Posterior vena cava (tissue), 2 donors: Measurements from ENCODE around the gene CAPZA1. TPM values are rescaled to one million over a fixed set of nuclear protein-coding genes. Genes with fewer than 3 reads are reported as not detected.

Experiments used
- DNase-seq: peaks from one replicate; pipeline ENCODE4 v3.0.0-alpha.2; 2020; ENCODE audit warnings: low spot score
- intact Hi-C, 2 donors: fragments of 100-400 bp; cut with DNase I; formaldehyde crosslinking; loops; one replicate each; pipeline versions ENCODE4 v1.14.1 to v1.14.2; 2022 to 2023
- total RNA-seq, 2 donors: library from RNA; stranded (reverse); fragmentation: NEBNext Ultra II Directional; extraction: Animal tissue kit (Norgen Biotek cat#: 25700); gene quantifications; one replicate each; pipeline ENCODE4 v1.2.1, GENCODE V29; 2021
- donor health status: DM: yes; HTN: yes; CAD: no.
- donor health status: DM: yes; HTN: yes; CAD: no.

The CAPZA1 gene
- total RNA-seq, 2 donors from 2014 or later, result 104 to 109 TPM

DNA sequence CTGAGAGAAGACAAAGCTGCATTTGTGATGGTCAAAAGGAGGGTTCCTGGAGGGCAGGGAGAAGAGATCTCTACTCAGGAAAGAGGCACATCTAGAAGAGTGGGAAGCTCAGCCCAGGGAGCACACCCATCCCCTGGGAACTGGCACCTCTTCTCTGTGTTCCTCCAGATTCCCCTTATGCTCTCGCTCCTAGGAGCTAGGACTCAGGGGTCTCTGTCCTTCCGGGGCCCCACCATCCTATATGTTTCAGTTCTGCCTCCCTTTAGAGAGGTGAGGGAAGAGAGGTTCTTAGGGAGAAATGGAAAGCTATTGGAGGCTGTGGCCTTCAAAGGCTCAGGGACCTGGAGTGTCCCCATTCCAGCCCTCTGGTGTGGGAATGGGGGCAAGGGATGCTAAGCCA is 100.1 kb downstream of the CAPZA1 start:
- intact Hi-C loops, result loop anchor here (5.0 to 10.0 kb wide), 4 partner anchors 83 to 325 kb away; no protein-coding TSS in a partner anchor
- no peak for DNase-seq

GRCh38 chr1:112720800-112721199 is 101.2 kb downstream of the CAPZA1 start:
- intact Hi-C loops, result loop anchor here (5.0 to 10.0 kb wide), 2 partner anchors 82 to 314 kb away; no protein-coding TSS in a partner anchor
- DNase-seq, result no peak

Other genes with a start within 250 kb of the CAPZA1 start
- 10 to 100 TPM; 36.3 to 48.6 TPM for gene CTTNBP2NL, start 223.6 kb upstream of the CAPZA1 start, total RNA-seq
- gene WNT2B, start 110.9 kb upstream of the CAPZA1 start, total RNA-seq, result 1 to 10 TPM; 2.5 to 3.2 TPM
- 10 to 100 TPM; 17.9 to 19.4 TPM for gene ST7L, start 691 bp upstream of the CAPZA1 start, total RNA-seq
- gene MOV10, start 54.8 kb downstream of the CAPZA1 start, total RNA-seq, result 10 to 100 TPM; 29.5 to 32.3 TPM
- gene RHOC, start 87.3 kb downstream of the CAPZA1 start, total RNA-seq, result 100 to 1,000 TPM; 297 to 387 TPM
- gene PPM1J, start 95.5 kb downstream of the CAPZA1 start, total RNA-seq, result 1 to 10 TPM; 2.1 to 3.0 TPM